Activated CD8-positive, alpha-beta memory T cell treated with anti-CD3 and anti-CD28 coated beads, Interleukin-2, amount 50 U/mL, for 1 hour (primary cell): ENCODE measurements around the gene NUDT21.
"Not testable (repeated sequence)": the region's sequence is repeated elsewhere in the genome, so short reads cannot be mapped to it uniquely, and the experiment has no call there.

Experiments
- DNase-seq: peaks from one replicate; pipeline ENCODE4 v3.0.0-alpha.2; 2020; ENCODE audit errors: extremely low read depth

Gene NUDT21

GRCh38 chr16:56419740-56420548, 31.2 kb downstream of the NUDT21 start:
- DNase-seq = no peak

- DNase-seq = no peak
Observed at GRCh38 chr16:56417138-56417537, 34.0 kb downstream of the NUDT21 start.

- DNase-seq = no peak
Observed at GRCh38 chr16:56415875-56416274, 35.3 kb downstream of the NUDT21 start.

GRCh38 chr16:56414366-56414765, 36.8 kb downstream of the NUDT21 start:
- DNase-seq = no peak

- no peak for DNase-seq
Observed at GRCh38 chr16:56413381-56413780, 37.8 kb downstream of the NUDT21 start.

GRCh38 chr16:56411624-56412023, 39.5 kb downstream of the NUDT21 start:
- DNase-seq = no peak

GRCh38 chr16:56411123-56411522, 40.0 kb downstream of the NUDT21 start:
- DNase-seq = no peak

GRCh38 chr16:56409195-56409594, 41.9 kb downstream of the NUDT21 start:
- DNase-seq = no peak

GRCh38 chr16:56408379-56409098, 42.6 kb downstream of the NUDT21 start:
- DNase-seq = no peak

GRCh38 chr16:56405977-56406672, 45.0 kb downstream of the NUDT21 start:
- DNase-seq = no peak

- DNase-seq = no peak
Observed at GRCh38 chr16:56401482-56401881, 49.6 kb downstream of the NUDT21 start.

- no peak for DNase-seq
Observed at GRCh38 chr16:56400458-56400857, 50.7 kb downstream of the NUDT21 start.

GRCh38 chr16:56399486-56399885, 51.6 kb downstream of the NUDT21 start:
- no peak for DNase-seq

GRCh38 chr16:56399047-56399446, 52.1 kb downstream of the NUDT21 start:
- no peak for DNase-seq

GRCh38 chr16:56396724-56397123, 54.4 kb downstream of the NUDT21 start:
- DNase-seq = not testable (repeated sequence)

- DNase-seq = no peak
Observed at GRCh38 chr16:56389554-56389953, 61.6 kb downstream of the NUDT21 start.

- no peak for DNase-seq
Observed at GRCh38 chr16:56388209-56388608, 62.9 kb downstream of the NUDT21 start.

- DNase-seq = no peak
Observed at GRCh38 chr16:56387396-56387795, 63.7 kb downstream of the NUDT21 start.

GRCh38 chr16:56384074-56384721, 66.9 kb downstream of the NUDT21 start:
- DNase-seq = no peak

- DNase-seq = no peak
Observed at GRCh38 chr16:56382901-56383355, 68.2 kb downstream of the NUDT21 start.

GRCh38 chr16:56382459-56382858, 68.7 kb downstream of the NUDT21 start:
- DNase-seq = no peak
